IPS-18a (cell line): ENCODE measurements around the gene EFEMP2.
A peak's percentile ranks its signal among the peaks of the same experiment; 100 is the strongest.
"Not testable (repeated sequence)": the region's sequence is repeated elsewhere in the genome, so short reads cannot be mapped to it uniquely, and the experiment has no call there.

Source experiments
- H3K27ac ChIP-seq: one replicate; pipeline ENCODE4 v1.5.1; 2013; ENCODE audit warnings: low read length
- H3K27me3 ChIP-seq: one replicate; pipeline ENCODE4 v1.6.1; 2013; ENCODE audit warnings: mild to moderate bottlenecking, low read length; ENCODE audit not compliant: control insufficient read depth, insufficient read depth
- H3K36me3 ChIP-seq: one replicate; pipeline ENCODE4 v1.6.1; 2013; ENCODE audit warnings: low read depth, low read length; ENCODE audit not compliant: control insufficient read depth
- H3K4me1 ChIP-seq: one replicate; pipeline ENCODE4 v1.6.1; 2013; ENCODE audit warnings: low read depth, low read length; ENCODE audit not compliant: control insufficient read depth
- H3K4me3 ChIP-seq: one replicate; pipeline ENCODE4 v1.5.1; 2013; ENCODE audit warnings: low read length
- H3K9ac ChIP-seq: one replicate; pipeline ENCODE4 v1.6.1; 2013; ENCODE audit warnings: mild to moderate bottlenecking, low read length, moderate library complexity
- H3K9me3 ChIP-seq: one replicate; pipeline ENCODE4 v1.6.1; 2013; ENCODE audit warnings: low read depth, low read length; ENCODE audit not compliant: control insufficient read depth

Gene EFEMP2

DNA sequence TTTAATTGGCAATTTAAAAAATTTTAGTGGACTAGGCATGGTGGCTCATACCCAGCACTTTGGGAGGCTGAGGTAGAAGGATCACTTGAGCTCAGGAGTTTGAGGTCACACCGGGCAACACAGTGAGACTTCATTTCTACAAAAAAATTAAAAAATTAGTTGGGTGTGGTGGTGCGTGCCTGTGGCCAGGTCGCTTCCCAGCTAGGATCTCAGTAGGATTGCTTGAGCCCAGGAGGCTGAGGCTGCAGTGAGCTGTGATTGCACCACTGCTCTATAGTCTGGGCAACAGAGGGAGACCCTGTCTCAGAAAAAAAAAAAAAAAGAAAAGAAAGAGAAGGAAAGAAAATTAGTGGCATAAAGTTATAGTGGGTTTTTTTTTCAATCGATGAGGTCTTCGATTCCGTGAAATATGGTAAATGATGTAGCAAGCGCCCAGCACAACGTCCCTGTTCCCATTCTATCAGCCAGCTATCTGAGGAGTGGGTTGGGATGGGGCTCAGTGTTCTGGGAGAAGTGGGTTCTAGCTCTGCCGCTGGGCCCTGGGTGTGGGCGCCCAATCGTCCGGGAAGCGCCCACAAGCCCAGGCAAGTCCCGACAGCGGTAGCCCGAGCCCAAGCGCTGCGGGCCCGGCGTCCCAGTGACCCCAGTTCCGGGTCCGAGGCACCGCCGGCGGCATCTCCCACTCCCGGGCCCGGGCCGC lies 26.2 kb upstream of the EFEMP2 start:
- Histone ChIP-seq H3K9ac (peak overlapping the region; percentile 36), H3K4me3 (peak overlapping the region; percentile 56), H3K27ac (no peak overlapping the region), H3K36me3 (no peaks in the 10 kb centered on the region), H3K4me1 (no peaks in the 10 kb centered on the region), H3K27me3 (peaks cover 74% of the 10 kb centered on the region), H3K9me3 (no peaks in the 10 kb centered on the region)

- H3K27ac ChIP-seq, result no peak overlapping the region
- no peak overlapping the region for H3K4me3 ChIP-seq
- no peaks in the 10 kb centered on the region for H3K9me3 ChIP-seq
- peaks cover 57% of the 10 kb centered on the region for H3K27me3 ChIP-seq
- peaks cover 6% of the 10 kb centered on the region for H3K4me1 ChIP-seq
- no peak overlapping the region for H3K9ac ChIP-seq
- H3K36me3 ChIP-seq, result no peaks in the 10 kb centered on the region
Observed at GRCh38 chr11:65897020-65897471, 24.4 kb upstream of the EFEMP2 start.

DNA sequence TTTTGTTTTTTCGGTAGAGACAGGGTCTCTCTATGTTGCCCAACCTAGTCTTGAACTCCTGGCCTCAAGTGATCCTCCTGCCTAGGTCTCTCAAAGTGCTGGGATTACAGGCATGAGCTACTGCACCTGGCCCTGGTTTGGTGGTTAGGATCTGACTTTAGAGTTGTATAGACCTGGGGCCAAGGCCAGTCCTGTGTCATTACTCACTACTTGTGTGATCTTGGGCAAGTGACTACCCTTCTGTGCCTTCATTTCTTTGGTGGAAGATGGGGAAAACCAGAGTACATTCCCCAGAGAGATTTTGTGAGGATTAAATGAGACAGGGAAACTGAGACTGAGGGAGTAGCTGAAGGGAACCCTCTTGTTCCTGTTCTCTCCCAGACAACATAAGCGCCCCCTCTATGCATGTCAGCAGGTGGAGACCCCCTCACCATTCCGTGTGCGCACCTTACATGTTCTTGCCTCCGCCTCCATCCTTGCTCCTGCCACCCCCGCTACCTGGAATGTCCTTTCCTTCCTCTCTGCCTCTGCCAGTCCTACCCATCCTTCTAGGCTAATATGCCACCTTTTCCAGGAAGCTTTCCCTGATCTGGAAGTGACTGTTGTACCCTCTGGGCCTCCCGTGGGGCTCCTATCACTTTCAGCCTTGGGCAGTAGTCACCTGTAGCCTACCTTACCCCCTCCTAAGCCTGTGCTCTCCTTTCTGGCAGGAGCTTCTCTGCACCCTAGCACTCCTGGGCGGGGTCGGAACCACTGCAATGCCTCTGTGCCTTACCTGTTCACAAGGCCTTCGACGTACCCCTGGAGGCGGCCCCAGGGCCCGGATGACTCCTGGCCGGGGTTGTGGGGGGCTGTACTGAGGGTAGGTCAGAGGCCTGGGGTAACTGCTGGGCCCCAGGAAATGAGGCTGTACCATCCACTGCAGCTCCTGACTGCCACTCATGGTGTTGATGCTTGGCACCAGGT lies 23.7 kb upstream of the EFEMP2 start:
- Histone ChIP-seq H3K4me3 (no peak overlapping the region), H3K9me3 (no peaks in the 10 kb centered on the region), H3K9ac (no peak overlapping the region), H3K36me3 (no peaks in the 10 kb centered on the region), H3K27ac (no peak overlapping the region), H3K27me3 (peaks cover 55% of the 10 kb centered on the region), H3K4me1 (peaks cover 9% of the 10 kb centered on the region)

DNA sequence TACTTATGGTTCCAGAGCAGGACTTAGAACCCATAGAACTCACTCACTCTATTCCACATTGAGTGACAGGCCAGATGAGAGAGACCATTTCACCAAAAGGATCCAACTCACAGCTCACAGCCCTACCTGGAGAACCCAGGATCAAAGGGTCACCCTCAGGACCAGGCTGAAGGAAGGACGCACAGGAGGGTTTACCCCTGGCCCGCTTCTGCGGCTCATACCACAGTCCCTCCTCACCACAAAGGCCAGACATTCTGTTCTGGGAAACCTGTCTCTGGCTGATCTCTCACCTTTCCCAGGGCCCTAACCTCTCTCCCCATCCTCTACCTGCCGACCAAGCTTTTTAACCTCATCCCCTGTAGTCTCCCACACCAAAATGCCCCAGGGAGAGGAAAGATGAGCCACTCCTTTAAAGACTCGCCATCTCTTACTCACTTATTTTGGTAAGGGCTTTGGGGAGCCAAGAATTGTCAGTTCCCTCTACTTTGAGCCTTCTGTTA lies 22.9 kb upstream of the EFEMP2 start:
- Histone ChIP-seq H3K4me1 (peaks cover 9% of the 10 kb centered on the region), H3K27me3 (peaks cover 49% of the 10 kb centered on the region), H3K27ac (no peak overlapping the region), H3K9me3 (no peaks in the 10 kb centered on the region), H3K9ac (no peak overlapping the region), H3K36me3 (no peaks in the 10 kb centered on the region), H3K4me3 (no peak overlapping the region)

GRCh38 chr11:65894034-65894591 lies 21.5 kb upstream of the EFEMP2 start:
- Histone ChIP-seq H3K4me3 (no peak overlapping the region), H3K4me1 (peaks cover 16% of the 10 kb centered on the region), H3K9ac (no peak overlapping the region), H3K36me3 (no peaks in the 10 kb centered on the region), H3K27me3 (peaks cover 49% of the 10 kb centered on the region), H3K9me3 (no peaks in the 10 kb centered on the region), H3K27ac (no peak overlapping the region)

DNA sequence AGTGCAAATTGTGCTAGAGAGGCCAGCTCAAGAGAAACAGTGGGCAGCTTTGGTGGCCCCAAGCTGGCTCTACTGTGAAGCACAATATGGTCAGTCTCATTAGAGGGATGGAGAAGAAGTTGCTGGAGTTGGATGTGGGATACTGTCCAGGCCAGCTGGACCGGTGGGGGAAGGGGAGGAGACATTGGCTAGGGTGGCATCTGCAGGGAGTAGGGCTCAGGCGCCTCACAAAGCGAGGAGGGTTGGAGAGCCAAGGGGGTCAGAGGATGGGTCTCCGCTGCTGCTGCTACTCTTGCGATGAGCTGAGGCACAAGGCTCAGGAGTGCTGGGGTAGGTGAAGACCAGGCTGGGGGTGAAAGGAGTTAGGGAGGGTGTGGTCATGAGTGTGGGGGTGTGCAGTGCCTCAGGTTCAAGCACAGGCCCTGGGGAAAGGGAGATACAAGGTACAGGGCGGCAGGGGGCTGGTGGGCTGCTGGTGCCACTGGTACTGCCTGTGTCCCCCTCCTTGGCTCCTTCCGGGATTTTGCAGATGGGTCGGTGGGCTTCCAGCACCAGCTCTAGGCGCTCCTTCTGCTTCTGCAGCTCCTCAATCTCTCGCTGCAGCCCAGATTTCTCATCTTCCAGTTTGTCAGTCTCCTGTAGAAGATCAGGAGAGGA lies 20.2 kb upstream of the EFEMP2 start:
- Histone ChIP-seq H3K27me3 (peaks cover 38% of the 10 kb centered on the region), H3K9me3 (no peaks in the 10 kb centered on the region), H3K4me3 (peak overlapping the region; percentile 85), H3K36me3 (no peaks in the 10 kb centered on the region), H3K4me1 (peaks cover 16% of the 10 kb centered on the region), H3K9ac (no peak overlapping the region), H3K27ac (no peak overlapping the region)

- not testable (repeated sequence) for H3K9me3 ChIP-seq, H3K27ac ChIP-seq, H3K36me3 ChIP-seq
- peak overlapping the region; percentile 73 for H3K9ac ChIP-seq
- peaks cover 32% of the 10 kb centered on the region for H3K27me3 ChIP-seq
- H3K4me3 ChIP-seq, result peak overlapping the region; percentile 85
- peaks cover 16% of the 10 kb centered on the region for H3K4me1 ChIP-seq
Observed at GRCh38 chr11:65892137-65892540, 19.5 kb upstream of the EFEMP2 start.

GRCh38 chr11:65891219-65892136 lies 18.9 kb upstream of the EFEMP2 start:
- H3K36me3 ChIP-seq, result peaks cover 5% of the 10 kb centered on the region
- H3K4me3 ChIP-seq, result peak overlapping the region; percentile 85
- no peaks in the 10 kb centered on the region for H3K9me3 ChIP-seq
- H3K4me1 ChIP-seq, result peaks cover 16% of the 10 kb centered on the region
- H3K27ac ChIP-seq, result no peak overlapping the region
- H3K27me3 ChIP-seq, result peaks cover 26% of the 10 kb centered on the region
- H3K9ac ChIP-seq, result peak overlapping the region; percentile 73

GRCh38 chr11:65890324-65891218 lies 18.0 kb upstream of the EFEMP2 start, which contains the start of gene CCDC85B:
Gene CCDC85B (plus strand): TSS chr11:65890673. CDS start chr11:65890784, 111 bp downstream.
- Histone ChIP-seq H3K4me3 (peak within 1 kb of the TSS; percentile 93), H3K27me3 (peaks cover 23% of the 10 kb centered on the region), H3K9ac (peak within 1 kb of the TSS; percentile 73), H3K27ac (no peak within 1 kb of the TSS), H3K36me3 (peaks cover 10% of the 10 kb centered on the region), H3K4me1 (peaks cover 16% of the 10 kb centered on the region), H3K9me3 (no peaks in the 10 kb centered on the region)
